HG03135 (cell line): ENCODE results near the gene TTLL13.
"Not testable (repeated sequence)": the region's sequence is repeated elsewhere in the genome, so short reads cannot be mapped to it uniquely, and the experiment has no call there.

Experiments
- ATAC-seq: cut with Tn5 transposase; IDR thresholded peaks from one replicate; pipeline ENCODE4 v1.9.1; 2021; ENCODE audit warnings: mild to moderate bottlenecking, moderate library complexity; ENCODE audit not compliant: unreplicated experiment

The TTLL13 gene

GRCh38 chr15:90280743-90281142 lies 31.4 kb downstream of the TTLL13 start:
- ATAC-seq = not testable (repeated sequence)

DNA sequence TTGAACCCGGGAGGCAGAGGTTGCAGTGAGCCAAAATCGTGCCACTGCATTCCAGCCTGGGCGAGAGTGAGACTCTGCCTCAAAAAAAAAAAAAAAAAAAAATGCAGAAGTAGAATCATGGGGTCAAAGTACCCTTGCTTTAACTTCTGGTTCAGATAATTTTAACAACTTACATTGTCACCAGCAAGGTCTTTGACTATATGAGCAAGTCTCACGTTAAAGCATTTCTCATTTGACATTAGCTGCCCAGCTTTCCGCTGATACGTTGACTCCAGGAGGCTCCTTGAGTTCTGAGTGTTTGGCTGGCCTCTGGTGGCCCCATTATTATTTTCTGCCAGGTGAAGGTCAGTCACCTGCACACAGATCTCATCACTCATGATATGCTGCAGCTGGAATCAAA lies 32.3 kb downstream of the TTLL13 start:
- ATAC-seq = not testable (repeated sequence)

- no peak for ATAC-seq
These were observed 37.3 kb downstream of the TTLL13 start for GRCh38 chr15:90286678-90287077.

DNA sequence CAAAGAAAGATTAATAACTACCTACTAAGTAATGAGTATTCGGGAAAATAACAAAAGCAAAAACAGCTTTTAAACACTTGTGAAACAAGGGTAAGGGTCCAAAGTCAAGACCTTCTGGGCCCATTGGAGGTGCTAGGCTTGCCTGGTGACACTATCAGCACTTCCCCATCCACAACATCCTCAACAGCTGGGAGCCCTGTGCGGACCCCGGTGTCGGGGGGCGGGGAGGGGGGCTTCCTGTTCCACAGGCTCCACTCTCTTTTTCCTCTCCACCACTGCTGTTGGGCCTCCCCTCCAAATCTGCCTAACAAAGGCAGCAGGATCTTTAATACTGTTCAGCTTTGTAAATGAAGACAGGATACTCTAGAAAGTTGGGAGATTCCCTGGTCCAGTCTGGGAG lies 37.7 kb downstream of the TTLL13 start:
- ATAC-seq = no peak

DNA sequence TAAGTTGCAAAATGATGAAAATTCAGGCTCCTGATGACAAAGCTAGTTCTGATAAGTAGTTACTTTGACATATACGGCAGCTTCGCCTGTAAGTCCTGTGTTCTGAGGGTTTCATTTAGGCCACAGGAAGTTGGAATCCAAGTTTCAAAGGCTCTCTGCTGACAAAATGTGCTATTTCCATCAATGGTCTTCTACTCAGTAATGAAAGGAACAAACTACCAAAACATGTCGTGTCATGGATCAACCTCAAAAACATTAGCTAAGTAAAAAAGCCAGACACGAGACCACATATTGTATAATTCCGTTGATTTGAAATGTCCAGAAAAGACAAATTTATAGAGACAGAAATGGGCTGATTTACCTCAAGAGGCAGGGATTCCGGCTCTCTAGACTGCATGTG lies 38.6 kb downstream of the TTLL13 start:
- no peak for ATAC-seq

DNA sequence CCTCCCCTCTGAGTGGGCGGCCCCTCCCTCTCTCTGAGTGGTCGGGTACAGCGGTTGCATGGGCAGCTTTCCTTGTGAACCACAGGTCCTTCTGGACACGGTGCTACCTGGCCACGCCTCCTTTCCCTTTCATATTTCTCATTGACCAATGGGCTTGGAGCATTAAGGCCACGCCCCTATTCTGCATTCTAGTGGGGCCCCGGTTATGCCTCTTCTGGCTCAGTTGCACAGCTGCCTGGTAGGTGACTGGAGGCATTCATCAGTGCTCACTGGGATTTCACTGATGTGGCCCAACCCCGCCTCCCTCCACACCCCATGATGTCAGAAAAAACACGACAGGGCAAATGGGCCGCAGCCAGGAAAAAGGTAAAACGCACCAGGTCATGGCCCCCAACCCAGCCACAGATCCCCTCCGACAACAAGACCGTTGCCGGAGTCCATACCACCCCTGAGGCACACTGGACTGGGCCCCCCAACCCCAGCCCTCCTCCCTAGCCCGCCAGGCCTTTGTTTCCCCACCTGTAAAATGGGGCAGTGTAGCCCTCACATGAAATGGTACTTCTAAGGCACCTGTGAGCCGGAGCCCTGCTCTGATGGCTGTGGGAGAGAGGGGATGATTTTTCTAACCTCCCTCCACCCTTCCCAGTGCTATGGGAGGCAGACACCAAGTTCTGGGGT lies 42.5 kb downstream of the TTLL13 start:
- no peak for ATAC-seq

- not testable (repeated sequence) for ATAC-seq
These were observed 43.9 kb downstream of the TTLL13 start for GRCh38 chr15:90293040-90293810.

- ATAC-seq = no peak
These were observed 44.8 kb downstream of the TTLL13 start for GRCh38 chr15:90294159-90294558.

GRCh38 chr15:90294601-90295269 lies 45.4 kb downstream of the TTLL13 start:
- no peak for ATAC-seq

DNA sequence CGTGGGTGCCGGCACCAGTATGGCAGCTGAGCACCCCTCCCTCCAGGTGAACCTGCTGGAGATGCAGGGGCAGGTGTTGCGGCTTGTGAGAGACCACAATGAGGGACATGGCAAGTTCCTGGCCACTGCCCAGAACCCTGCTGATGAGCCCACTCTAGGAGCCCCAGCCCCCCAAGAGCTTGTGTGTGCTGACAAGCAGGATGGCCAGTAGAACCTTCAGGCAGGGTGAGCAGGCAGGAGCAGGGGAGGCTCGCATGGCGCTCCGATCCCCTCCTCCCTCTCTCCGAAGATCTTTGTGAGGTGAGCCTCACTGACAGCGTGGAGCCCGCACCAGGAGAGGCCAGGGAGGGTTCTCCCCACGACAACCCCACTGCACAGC lies 45.9 kb downstream of the TTLL13 start:
- no peak for ATAC-seq

GRCh38 chr15:90296316-90296884 lies 47.0 kb downstream of the TTLL13 start:
- ATAC-seq = not testable (repeated sequence)

GRCh38 chr15:90297021-90297420 lies 47.7 kb downstream of the TTLL13 start:
- no peak for ATAC-seq

DNA sequence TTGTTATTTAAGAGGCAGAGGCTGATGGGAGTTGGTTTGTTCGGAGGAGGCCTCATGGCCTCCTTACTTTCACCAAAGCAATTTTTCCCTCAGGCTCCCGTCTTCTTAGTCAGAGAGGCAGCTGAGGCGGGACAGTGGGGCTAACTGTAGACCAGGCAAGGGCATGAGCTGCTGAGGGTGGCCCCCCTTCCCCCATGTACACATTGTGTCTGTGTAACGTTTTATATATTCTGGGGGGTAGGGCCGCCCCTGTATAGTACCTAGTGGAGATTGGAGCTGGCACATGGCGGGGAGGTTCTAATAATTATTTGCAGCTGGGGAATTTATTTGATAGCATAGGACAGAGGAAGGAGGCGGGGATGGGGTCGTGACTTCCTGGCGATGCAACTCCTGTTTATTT lies 51.2 kb downstream of the TTLL13 start:
- ATAC-seq = no peak

- no peak for ATAC-seq
These were observed 51.8 kb downstream of the TTLL13 start for GRCh38 chr15:90300988-90301706.

GRCh38 chr15:90301707-90302300 lies 52.4 kb downstream of the TTLL13 start:
- ATAC-seq = no peak

DNA sequence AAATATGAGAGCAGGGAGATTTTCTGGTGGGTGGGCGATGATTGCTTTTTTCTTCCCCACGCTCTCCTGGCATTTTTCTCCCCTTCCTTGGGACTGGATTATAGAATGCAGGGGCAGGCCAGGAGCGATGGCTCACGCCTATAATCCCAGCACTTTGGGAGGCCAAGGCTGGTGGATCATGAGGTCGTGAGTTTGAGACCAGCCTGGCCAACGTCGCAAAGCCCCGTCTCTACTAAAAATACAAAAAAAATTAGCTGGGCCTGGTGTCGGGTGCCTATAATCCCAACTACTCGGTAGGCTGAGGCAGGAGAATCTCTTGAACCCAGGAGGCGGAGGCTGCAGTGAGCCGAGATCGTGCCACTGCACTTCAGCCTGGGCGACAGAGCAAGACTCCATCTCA lies 56.0 kb downstream of the TTLL13 start:
- not testable (repeated sequence) for ATAC-seq

DNA sequence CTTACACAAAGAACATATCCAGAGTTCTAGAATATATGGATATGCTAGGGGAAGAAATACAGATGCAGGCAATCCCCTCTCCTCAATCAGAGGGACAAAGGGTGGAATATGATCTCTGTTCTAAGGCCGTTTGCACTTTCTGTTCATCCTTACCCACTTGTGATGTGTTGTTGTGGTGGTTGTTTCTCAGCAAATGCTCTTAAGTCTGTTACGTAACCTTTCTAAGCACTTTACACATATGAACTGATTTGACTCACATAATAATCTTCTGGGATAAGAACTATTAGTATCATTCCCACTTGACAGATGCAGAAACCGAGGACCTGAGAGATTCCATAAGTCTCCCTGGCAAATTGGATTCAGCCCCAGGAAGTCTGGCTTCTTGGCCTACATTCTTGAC lies 56.6 kb downstream of the TTLL13 start:
- no peak for ATAC-seq

- no peak for ATAC-seq
These were observed 57.2 kb downstream of the TTLL13 start for GRCh38 chr15:90306560-90306959.

DNA sequence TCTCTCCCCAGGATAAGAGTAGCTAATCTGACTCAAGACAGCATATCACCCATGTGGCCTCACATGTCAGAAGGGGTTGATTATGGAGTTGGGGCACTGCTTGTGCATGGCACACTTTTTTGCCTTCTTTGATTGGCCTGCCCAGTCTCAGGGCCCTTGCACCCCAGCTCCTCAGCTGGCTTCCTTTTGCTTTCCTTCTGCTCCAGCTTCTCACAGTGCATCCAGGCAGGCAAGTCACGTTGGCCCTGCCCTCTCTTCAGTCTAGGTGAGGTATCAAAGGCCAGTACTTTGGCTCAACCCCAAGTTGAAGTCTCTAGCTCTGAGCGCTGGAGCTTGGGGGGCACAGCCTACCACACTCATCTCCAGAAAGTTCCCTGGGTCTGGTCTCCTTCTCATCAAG lies 58.3 kb downstream of the TTLL13 start:
- ATAC-seq = no peak

GRCh38 chr15:90309020-90309419 lies 59.7 kb downstream of the TTLL13 start:
- no peak for ATAC-seq
